K562 (cell line): ENCODE measurements around the gene ANXA2. TPM values are rescaled to one million over a fixed set of nuclear protein-coding genes. Genes with fewer than 3 reads are reported as not detected.

Experiments
- CTBP1 ChIP-seq: fragments of 450-650 bp; IDR thresholded peaks from 2 replicates; pipeline ENCODE4 v1.6.1; 2016; ENCODE audit warnings: borderline replicate concordance
- DIDO1 ChIP-seq: fragments of 450-650 bp; IDR thresholded peaks from 2 replicates; pipeline ENCODE4 v1.6.1; 2016; ENCODE audit warnings: low read depth, missing biosample characterization, missing genetic modification characterization
- EHMT2 ChIP-seq: fragments of 450-650 bp; IDR thresholded peaks from 2 replicates; pipeline ENCODE4 v1.6.1; 2018; ENCODE audit warnings: antibody characterized with exemption
- FOXK2 ChIP-seq, 2 experiments: fragments of 450-650 bp; IDR thresholded peaks in 1 of 2; conservative IDR thresholded peaks in 1 of 2; 2 replicates each; pipeline ENCODE4 v1.6.1; 2016; ENCODE audit warnings: low read depth in 2 of 2, mild to moderate bottlenecking in 1 of 2
- GTF2F1 ChIP-seq: IDR thresholded peaks from 2 replicates; pipeline ENCODE4 v1.6.1; 2011; ENCODE audit warnings: low read depth, low read length, improper control_type of control experiment
- HDAC1 ChIP-seq, 2 experiments: fragments of 450-650 bp; IDR thresholded peaks; 2 replicates each; pipeline ENCODE4 v1.6.1; 2016 to 2017; ENCODE audit warnings: inconsistent platforms in 1 of 2, mild to moderate bottlenecking in 1 of 2, moderate library complexity in 1 of 2
- KDM1A ChIP-seq, 2 experiments: fragments of 450-650 bp; IDR thresholded peaks; 2 replicates each; pipeline ENCODE4 v1.6.1; 2016; ENCODE audit warnings: mild to moderate bottlenecking in 2 of 2
- MTA2 ChIP-seq: fragments of 450-650 bp; IDR thresholded peaks from 2 replicates; pipeline ENCODE4 v1.6.1; 2016; ENCODE audit warnings: low read depth
- PHF21A ChIP-seq: fragments of 450-650 bp; IDR thresholded peaks from 2 replicates; pipeline ENCODE4 v1.6.1; 2017; ENCODE audit warnings: low read depth, borderline replicate concordance
- RCOR1 ChIP-seq, 2 experiments: IDR thresholded peaks; 2 replicates each; pipeline ENCODE4 v1.6.1; 2012; ENCODE audit warnings: low read depth in 2 of 2, low read length in 2 of 2, borderline replicate concordance in 1 of 2, improper control_type of control experiment in 1 of 2
- SNRNP70 ChIP-seq: fragments of 200-400 bp; formaldehyde crosslinking; optimal IDR thresholded peaks from 2 replicates; pipeline ENCODE3; 2017; ENCODE audit warnings: low read depth, low read length
- TAF9B ChIP-seq: fragments of 450-650 bp; IDR thresholded peaks from 2 replicates; pipeline ENCODE4 v1.6.1; 2018; ENCODE audit warnings: mild to moderate bottlenecking; ENCODE audit not compliant: partially characterized antibody
- TGIF2 ChIP-seq: sonication (generic); formaldehyde crosslinking; IDR thresholded peaks from 2 replicates; pipeline ENCODE4 v1.8.1; 2022; ENCODE audit warnings: mild to moderate bottlenecking, missing genetic modification reagents, moderate library complexity
- TRIM24 ChIP-seq, 2 experiments: fragments of 450-650 bp; IDR thresholded peaks; 2 replicates each; pipeline ENCODE4 v1.6.1; 2016
- XRCC5 ChIP-seq: fragments of 200-400 bp; formaldehyde crosslinking; IDR thresholded peaks from 2 replicates; pipeline ENCODE4 v1.6.1; 2017; ENCODE audit warnings: low read depth, mild to moderate bottlenecking, low read length
- ZNF121 ChIP-seq: sonication (generic); formaldehyde crosslinking; conservative IDR thresholded peaks from 2 replicates; pipeline ENCODE4 v1.8.0; 2022; ENCODE audit warnings: missing genetic modification reagents
- ZNF584 ChIP-seq: fragments of 200-800 bp; sonication (Bioruptor generic); IDR thresholded peaks from 2 replicates; pipeline ENCODE4 v1.6.1; 2016; ENCODE audit warnings: low read depth, mild to moderate bottlenecking, missing genetic modification characterization, missing compliant biosample characterization
- polyA plus RNA-seq, 8 experiments: library from polyadenylated mRNA; depleted of rRNA in 4 of 8; stranded (reverse) in 5 of 8; unstranded in 3 of 8; fragments of >200 nt; fragmentation: Nextera tagmentation in 2 of 8; fragmentation: Illumina TruSeq in 1 of 8; extraction: Ambion mirVana in 2 of 8; extraction: Trizol in 1 of 8; gene quantifications; 2 replicates each; pipeline versions ENCODE4 v1.2.1 to v1.2.3, GENCODE V29; 2011 to 2014; ENCODE audit warnings: inconsistent platforms in 1 of 8, missing spikeins in 1 of 8
- total RNA-seq, 7 experiments: library from RNA; depleted of rRNA in 6 of 7; stranded (reverse); fragments of >200 nt in 6 of 7; fragmentation: Illumina TruSeq in 2 of 7; extraction: Trizol in 2 of 7; gene quantifications; 2 replicates each; pipeline versions ENCODE4 v1.2.1 to v1.2.3, GENCODE V29; 2011 to 2021; ENCODE audit warnings: low replicate concordance in 1 of 7
- TF ChIP-seq, protein P1 (sequence below): fragments of 450-650 bp; IDR thresholded peaks from 2 replicates; pipeline ENCODE4 v1.6.1; 2016; ENCODE audit warnings: antibody characterized with exemption
- TF ChIP-seq, protein P2 (sequence below): fragments of 450-650 bp; IDR thresholded peaks from 2 replicates; pipeline ENCODE4 v1.6.1; 2016; ENCODE audit warnings: mild to moderate bottlenecking, moderate library complexity

Gene ANXA2
- total and polyA plus RNA-seq, 9 of the 15 experiments (the other 6 are each of a cell fraction or from before 2014, with no cell fraction given) = 301 to 1,102 (median 452) TPM

DNA sequence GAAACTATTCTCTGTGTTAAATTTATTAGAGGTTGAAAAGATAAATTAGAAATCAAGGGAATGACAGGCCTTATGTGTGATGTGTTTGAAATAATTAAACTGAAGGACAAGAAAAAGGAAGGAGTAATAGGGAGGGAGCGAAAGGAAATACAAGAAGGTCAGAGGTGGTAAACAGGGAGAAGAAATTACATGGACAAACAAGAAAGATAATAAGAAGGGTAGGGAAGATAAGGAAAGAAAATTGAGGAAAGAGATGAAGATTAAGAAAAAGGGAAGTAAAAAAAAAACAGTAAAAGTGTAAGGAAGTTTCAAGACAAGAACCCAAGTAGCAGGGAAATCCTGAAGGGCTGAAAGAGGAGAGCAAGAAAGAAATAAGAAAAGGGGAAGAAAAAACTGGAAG, 26.2 kb upstream of the ANXA2 start (continued):
- TF ChIP-seq, protein P1, sequence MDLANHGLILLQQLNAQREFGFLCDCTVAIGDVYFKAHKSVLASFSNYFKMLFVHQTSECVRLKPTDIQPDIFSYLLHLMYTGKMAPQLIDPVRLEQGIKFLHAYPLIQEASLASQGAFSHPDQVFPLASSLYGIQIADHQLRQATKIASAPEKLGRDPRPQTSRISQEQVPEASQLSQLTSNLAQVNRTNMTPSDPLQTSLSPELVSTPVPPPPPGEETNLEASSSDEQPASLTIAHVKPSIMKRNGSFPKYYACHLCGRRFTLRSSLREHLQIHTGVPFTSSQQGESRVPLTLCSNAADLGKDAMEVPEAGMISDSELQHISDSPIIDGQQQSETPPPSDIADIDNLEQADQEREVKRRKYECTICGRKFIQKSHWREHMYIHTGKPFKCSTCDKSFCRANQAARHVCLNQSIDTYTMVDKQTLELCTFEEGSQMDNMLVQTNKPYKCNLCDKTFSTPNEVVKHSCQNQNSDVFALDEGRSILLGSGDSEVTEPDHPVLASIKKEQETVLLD = peak; percentile 52; the same call in 1 of the 2 replicates
- TF ChIP-seq ZNF584 (CRISPR knock-in tag) = no peak
- TF ChIP-seq XRCC5 = no peak
- no peak for TF ChIP-seq KDM1A (IDR thresholded peaks at IDR 0.05)
- TF ChIP-seq DIDO1 = no peak
- no peak for TF ChIP-seq TAF9B
- no peak for TF ChIP-seq CTBP1
- TF ChIP-seq TGIF2 (CRISPR knock-in tag) = no peak
- TF ChIP-seq PHF21A = no peak
- TF ChIP-seq HDAC1 (IDR thresholded peaks at IDR 0.05) = peak in 1 of 2 experiments; percentile 62; a peak in 2 of 4 replicates
- TF ChIP-seq EHMT2 = 0 out of 2 replicates have a peak, but pooled peaks have one; percentile 16
- TF ChIP-seq TRIM24 (IDR thresholded peaks at IDR 0.05) = 0 out of 4 replicates have a peak, but pooled peaks have one; percentile 12 to 47
- peak; percentile 55 to 73; a peak in 3 of 4 replicates for TF ChIP-seq FOXK2 (conservative IDR thresholded peaks at IDR 0.05 in 1 of 2, IDR thresholded peaks at IDR 0.05 in 1 of 2; ENCODE audit: low read depth in 2 of 2)
- no peak for TF ChIP-seq GTF2F1
- peak; percentile 54 for TF ChIP-seq MTA2
- TF ChIP-seq SNRNP70 = no peak
- TF ChIP-seq RCOR1 (IDR thresholded peaks at IDR 0.05; ENCODE audit: borderline replicate concordance in 1 of 2, low read depth in 2 of 2, low read length in 2 of 2) = no peak
- TF ChIP-seq, protein P2, sequence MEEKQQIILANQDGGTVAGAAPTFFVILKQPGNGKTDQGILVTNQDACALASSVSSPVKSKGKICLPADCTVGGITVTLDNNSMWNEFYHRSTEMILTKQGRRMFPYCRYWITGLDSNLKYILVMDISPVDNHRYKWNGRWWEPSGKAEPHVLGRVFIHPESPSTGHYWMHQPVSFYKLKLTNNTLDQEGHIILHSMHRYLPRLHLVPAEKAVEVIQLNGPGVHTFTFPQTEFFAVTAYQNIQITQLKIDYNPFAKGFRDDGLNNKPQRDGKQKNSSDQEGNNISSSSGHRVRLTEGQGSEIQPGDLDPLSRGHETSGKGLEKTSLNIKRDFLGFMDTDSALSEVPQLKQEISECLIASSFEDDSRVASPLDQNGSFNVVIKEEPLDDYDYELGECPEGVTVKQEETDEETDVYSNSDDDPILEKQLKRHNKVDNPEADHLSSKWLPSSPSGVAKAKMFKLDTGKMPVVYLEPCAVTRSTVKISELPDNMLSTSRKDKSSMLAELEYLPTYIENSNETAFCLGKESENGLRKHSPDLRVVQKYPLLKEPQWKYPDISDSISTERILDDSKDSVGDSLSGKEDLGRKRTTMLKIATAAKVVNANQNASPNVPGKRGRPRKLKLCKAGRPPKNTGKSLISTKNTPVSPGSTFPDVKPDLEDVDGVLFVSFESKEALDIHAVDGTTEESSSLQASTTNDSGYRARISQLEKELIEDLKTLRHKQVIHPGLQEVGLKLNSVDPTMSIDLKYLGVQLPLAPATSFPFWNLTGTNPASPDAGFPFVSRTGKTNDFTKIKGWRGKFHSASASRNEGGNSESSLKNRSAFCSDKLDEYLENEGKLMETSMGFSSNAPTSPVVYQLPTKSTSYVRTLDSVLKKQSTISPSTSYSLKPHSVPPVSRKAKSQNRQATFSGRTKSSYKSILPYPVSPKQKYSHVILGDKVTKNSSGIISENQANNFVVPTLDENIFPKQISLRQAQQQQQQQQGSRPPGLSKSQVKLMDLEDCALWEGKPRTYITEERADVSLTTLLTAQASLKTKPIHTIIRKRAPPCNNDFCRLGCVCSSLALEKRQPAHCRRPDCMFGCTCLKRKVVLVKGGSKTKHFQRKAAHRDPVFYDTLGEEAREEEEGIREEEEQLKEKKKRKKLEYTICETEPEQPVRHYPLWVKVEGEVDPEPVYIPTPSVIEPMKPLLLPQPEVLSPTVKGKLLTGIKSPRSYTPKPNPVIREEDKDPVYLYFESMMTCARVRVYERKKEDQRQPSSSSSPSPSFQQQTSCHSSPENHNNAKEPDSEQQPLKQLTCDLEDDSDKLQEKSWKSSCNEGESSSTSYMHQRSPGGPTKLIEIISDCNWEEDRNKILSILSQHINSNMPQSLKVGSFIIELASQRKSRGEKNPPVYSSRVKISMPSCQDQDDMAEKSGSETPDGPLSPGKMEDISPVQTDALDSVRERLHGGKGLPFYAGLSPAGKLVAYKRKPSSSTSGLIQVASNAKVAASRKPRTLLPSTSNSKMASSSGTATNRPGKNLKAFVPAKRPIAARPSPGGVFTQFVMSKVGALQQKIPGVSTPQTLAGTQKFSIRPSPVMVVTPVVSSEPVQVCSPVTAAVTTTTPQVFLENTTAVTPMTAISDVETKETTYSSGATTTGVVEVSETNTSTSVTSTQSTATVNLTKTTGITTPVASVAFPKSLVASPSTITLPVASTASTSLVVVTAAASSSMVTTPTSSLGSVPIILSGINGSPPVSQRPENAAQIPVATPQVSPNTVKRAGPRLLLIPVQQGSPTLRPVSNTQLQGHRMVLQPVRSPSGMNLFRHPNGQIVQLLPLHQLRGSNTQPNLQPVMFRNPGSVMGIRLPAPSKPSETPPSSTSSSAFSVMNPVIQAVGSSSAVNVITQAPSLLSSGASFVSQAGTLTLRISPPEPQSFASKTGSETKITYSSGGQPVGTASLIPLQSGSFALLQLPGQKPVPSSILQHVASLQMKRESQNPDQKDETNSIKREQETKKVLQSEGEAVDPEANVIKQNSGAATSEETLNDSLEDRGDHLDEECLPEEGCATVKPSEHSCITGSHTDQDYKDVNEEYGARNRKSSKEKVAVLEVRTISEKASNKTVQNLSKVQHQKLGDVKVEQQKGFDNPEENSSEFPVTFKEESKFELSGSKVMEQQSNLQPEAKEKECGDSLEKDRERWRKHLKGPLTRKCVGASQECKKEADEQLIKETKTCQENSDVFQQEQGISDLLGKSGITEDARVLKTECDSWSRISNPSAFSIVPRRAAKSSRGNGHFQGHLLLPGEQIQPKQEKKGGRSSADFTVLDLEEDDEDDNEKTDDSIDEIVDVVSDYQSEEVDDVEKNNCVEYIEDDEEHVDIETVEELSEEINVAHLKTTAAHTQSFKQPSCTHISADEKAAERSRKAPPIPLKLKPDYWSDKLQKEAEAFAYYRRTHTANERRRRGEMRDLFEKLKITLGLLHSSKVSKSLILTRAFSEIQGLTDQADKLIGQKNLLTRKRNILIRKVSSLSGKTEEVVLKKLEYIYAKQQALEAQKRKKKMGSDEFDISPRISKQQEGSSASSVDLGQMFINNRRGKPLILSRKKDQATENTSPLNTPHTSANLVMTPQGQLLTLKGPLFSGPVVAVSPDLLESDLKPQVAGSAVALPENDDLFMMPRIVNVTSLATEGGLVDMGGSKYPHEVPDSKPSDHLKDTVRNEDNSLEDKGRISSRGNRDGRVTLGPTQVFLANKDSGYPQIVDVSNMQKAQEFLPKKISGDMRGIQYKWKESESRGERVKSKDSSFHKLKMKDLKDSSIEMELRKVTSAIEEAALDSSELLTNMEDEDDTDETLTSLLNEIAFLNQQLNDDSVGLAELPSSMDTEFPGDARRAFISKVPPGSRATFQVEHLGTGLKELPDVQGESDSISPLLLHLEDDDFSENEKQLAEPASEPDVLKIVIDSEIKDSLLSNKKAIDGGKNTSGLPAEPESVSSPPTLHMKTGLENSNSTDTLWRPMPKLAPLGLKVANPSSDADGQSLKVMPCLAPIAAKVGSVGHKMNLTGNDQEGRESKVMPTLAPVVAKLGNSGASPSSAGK = no peak
- TF ChIP-seq ZNF121 (CRISPR knock-in tag) = no peak
